Adrenal gland (tissue), 12 donors: ENCODE measurements around the gene POLG2. TPM values are rescaled to one million over a fixed set of nuclear protein-coding genes. Genes with fewer than 3 reads are reported as not detected.

Experiments used
- DNase-seq, 7 donors: peaks; one replicate each; pipeline ENCODE4 v3.0.0-alpha.2; 2019 to 2020
- H3K27ac ChIP-seq, 5 donors: fragments of 200-600 bp; sonication (generic) in 4 of 5; 1 replicate in 3 of 5; 2 replicates in 2 of 5; pipeline versions ENCODE4 v1.5.1 to v1.8.0; 2016 to 2020; ENCODE audit warnings: mild to moderate bottlenecking in 1 of 5
- H3K27me3 ChIP-seq: fragments of 200-600 bp; 2 replicates; pipeline ENCODE4 v1.8.0; 2021
- H3K36me3 ChIP-seq, 2 donors: fragments of 200-600 bp; replicated peaks in 1 of 2; 1 replicate in 1 of 2; 2 replicates in 1 of 2; pipeline versions ENCODE4 v1.5.1 to v1.8.0; 2018 to 2022
- H3K4me1 ChIP-seq, 2 donors: fragments of 200-600 bp; replicated peaks in 1 of 2; 1 replicate in 1 of 2; 2 replicates in 1 of 2; pipeline versions ENCODE4 v1.5.1 to v1.8.0; 2018 to 2021
- H3K4me3 ChIP-seq, 4 donors: fragments of 200-600 bp; sonication (generic) in 3 of 4; one replicate each; pipeline ENCODE4 v1.5.1; 2016 to 2018
- H3K9me3 ChIP-seq, 3 donors: fragments of 200-600 bp; sonication (generic) in 1 of 3; replicated peaks in 1 of 3; 1 replicate in 2 of 3; 2 replicates in 1 of 3; pipeline versions ENCODE4 v1.5.1 to v1.8.0; 2016 to 2021
- POLR2A ChIP-seq, 2 donors: fragments of 450-650 bp; IDR thresholded peaks; one replicate each; pipeline ENCODE4 v1.6.1; 2017; ENCODE audit warnings: antibody characterized with exemption in 2 of 2, mild to moderate bottlenecking in 2 of 2, moderate library complexity in 1 of 2
- WGBS, 4 donors: extraction: QIAGEN DNeasy Blood & Tissue Kit in 2 of 4; methylation state at CpG; one replicate each; pipeline versions ENCODE4 v1.1.5 to v1.1.7; 2013 to 2017; 5-methylcytosine and 5-hydroxymethylcytosine counted together
- intact Hi-C, 2 donors: fragments of 100-400 bp; cut with DNase I; formaldehyde crosslinking; loops; one replicate each; pipeline versions ENCODE4 v1.14.1 to v1.15.0; 2022 to 2023
- microRNA-seq, 3 donors: library from miRNA; unstranded; fragments of <30 nt; microRNA quantifications; one replicate each; pipeline ENCODE4, GENCODE V29; 2017 to 2020
- polyA plus RNA-seq, 3 donors: library from polyadenylated mRNA; stranded (reverse); fragments of 200-250 nt in 2 of 3; fragments of 350-450 nt in 1 of 3; fragmentation: Illumina TruSeq in 1 of 3; extraction: RNeasy Lipid Tissue Mini Kit (QIAGEN cat#74804) in 1 of 3; gene quantifications; one replicate each; pipeline ENCODE4 v1.2.3, GENCODE V29; 2013 to 2014
- small RNA-seq, 2 donors: library from RNA; depleted of rRNA; stranded (forward); fragments of <200 nt; gene quantifications; one replicate each; pipeline ENCODE3, GENCODE V24; 2016
- total RNA-seq, 9 donors: library from RNA; depleted of rRNA in 4 of 9; stranded (reverse); fragments of >200 nt in 4 of 9; fragments of 120-200 nt in 1 of 9; fragmentation: NEBNext Ultra II Directional in 1 of 9; extraction: Animal tissue kit (Norgen Biotek cat#: 25700) in 1 of 9; gene quantifications; one replicate each; pipeline versions ENCODE4 v1.1.0 to v1.2.4, GENCODE V29; 2013 to 2023
- TF ChIP-seq, protein P1 (sequence below), 6 experiments: fragments of 450-650 bp in 4 of 6; fragments of 200-600 bp in 2 of 6; sonication (generic) in 1 of 6; IDR thresholded peaks; 1 replicate in 5 of 6; 2 replicates in 1 of 6; pipeline versions ENCODE4 v1.5.1 to v1.8.0; 2016 to 2021; ENCODE audit warnings: antibody characterized with exemption in 6 of 6, mild to moderate bottlenecking in 2 of 6, moderate library complexity in 1 of 6
- donor health status: healthy with polysubstance abuse.
- donor health status: Bipolar disorder and iron deficiency.
- donor health status: DM: yes; HTN: yes; CAD: no.
- donor health status: DM: no; HTN: no; CAD: no.
- donor health status: DM: no; HTN: no; CAD: no.
- donor health status: DM: yes; HTN: yes; CAD: no.

Gene POLG2
- total and polyA plus RNA-seq, 12 donors = 3.1 to 28.7 (median 11.1) TPM

DNA sequence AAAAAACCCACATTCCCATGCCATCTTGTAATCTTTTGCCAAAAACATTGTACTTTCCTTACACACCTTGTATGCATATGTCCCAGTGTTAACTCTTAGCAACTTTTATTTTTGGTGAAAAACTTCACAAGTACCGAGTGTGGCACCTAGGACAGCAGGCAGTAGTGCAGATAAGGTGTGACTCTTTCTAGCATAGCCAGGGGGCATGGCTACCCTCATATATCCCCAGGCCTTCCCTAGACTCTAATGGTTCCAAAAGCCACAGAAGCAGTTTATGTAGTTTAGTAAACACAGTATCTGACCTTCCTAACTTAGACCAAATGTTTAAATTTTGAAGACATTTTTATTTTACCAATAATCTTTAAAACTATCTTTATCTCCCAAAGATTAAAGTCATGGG is 68.4 kb downstream of the POLG2 start:
- H3K36me3 ChIP-seq = no peaks in the 10 kb centered on the region
- TF ChIP-seq, protein P1, sequence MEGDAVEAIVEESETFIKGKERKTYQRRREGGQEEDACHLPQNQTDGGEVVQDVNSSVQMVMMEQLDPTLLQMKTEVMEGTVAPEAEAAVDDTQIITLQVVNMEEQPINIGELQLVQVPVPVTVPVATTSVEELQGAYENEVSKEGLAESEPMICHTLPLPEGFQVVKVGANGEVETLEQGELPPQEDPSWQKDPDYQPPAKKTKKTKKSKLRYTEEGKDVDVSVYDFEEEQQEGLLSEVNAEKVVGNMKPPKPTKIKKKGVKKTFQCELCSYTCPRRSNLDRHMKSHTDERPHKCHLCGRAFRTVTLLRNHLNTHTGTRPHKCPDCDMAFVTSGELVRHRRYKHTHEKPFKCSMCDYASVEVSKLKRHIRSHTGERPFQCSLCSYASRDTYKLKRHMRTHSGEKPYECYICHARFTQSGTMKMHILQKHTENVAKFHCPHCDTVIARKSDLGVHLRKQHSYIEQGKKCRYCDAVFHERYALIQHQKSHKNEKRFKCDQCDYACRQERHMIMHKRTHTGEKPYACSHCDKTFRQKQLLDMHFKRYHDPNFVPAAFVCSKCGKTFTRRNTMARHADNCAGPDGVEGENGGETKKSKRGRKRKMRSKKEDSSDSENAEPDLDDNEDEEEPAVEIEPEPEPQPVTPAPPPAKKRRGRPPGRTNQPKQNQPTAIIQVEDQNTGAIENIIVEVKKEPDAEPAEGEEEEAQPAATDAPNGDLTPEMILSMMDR (IDR thresholded peaks at IDR 0.05) = no peak
- no peak for TF ChIP-seq POLR2A (IDR thresholded peaks at IDR 0.05)
- no peaks in the 10 kb centered on the region for H3K9me3 ChIP-seq
- DNase-seq = no peak
- no peak overlapping the region for H3K27ac ChIP-seq
- H3K27me3 ChIP-seq = no peaks in the 10 kb centered on the region
- H3K4me1 ChIP-seq = no peaks in the 10 kb centered on the region
- intact Hi-C loops = loop anchor here (10.0 kb wide), 1 partner anchor 56 kb away; no protein-coding TSS in a partner anchor
- H3K4me3 ChIP-seq = no peak overlapping the region
- 95 to 100% (median 98%) methylated on average over 1 of the region's 1 CpG for WGBS, 4 donors

Small RNA genes lying within 50 kb of the gene (microRNA-seq; reads per million reads assigned to microRNA genes)
- gene MIR3064 (9.8 to 12.5 (median 11.4) reads per million in 3 donors), gene MIR5047 (0 reads per million in 3 donors)

Small RNA genes lying within 50 kb of the gene (small RNA-seq; reads per million reads assigned to genes)
- gene ATP5MFP4 = 0 reads per million in 2 donors

Other genes with a start within 250 kb of the POLG2 start
- 10 to 100 TPM; 56.5 to 91.5 (median 63.0) TPM for gene TEX2, start 233.8 kb downstream of the POLG2 start, total RNA-seq
- gene TEX2, start 233.8 kb downstream of the POLG2 start, polyA plus RNA-seq = 10 to 100 TPM; 12.0 to 80.6 (median 18.5) TPM
- 100 to 1,000 TPM in 3 of 9 donors, 10 to 100 TPM in 6; 14.0 to 119 (median 54.2) TPM for gene PECAM1, start 106.2 kb downstream of the POLG2 start, total RNA-seq
- gene PECAM1, start 106.2 kb downstream of the POLG2 start, polyA plus RNA-seq = 10 to 100 TPM; 11.6 to 46.0 (median 27.6) TPM
- gene MILR1, start 47.9 kb downstream of the POLG2 start, total RNA-seq = 10 to 100 TPM in 6 of 9 donors, 1 to 10 TPM in 3; 2.9 to 28.0 (median 17.9) TPM
- gene MILR1, start 47.9 kb downstream of the POLG2 start, polyA plus RNA-seq = 10 to 100 TPM in 1 of 3 donors, 1 to 10 TPM in 2; 6.2 to 17.2 (median 9.1) TPM
- gene DDX5, start 9.2 kb upstream of the POLG2 start, total RNA-seq = 1,000 to 10,000 TPM in 4 of 9 donors, 100 to 1,000 TPM in 5; 315 to 1,846 (median 891) TPM
- gene DDX5, start 9.2 kb upstream of the POLG2 start, polyA plus RNA-seq = 1,000 to 10,000 TPM in 2 of 3 donors, 100 to 1,000 TPM in 1; 829 to 1,098 (median 1,016) TPM
- 10 to 100 TPM in 8 of 9 donors, 1 to 10 TPM in 1; 7.7 to 46.6 (median 19.2) TPM for gene CEP95, start 9.9 kb upstream of the POLG2 start, total RNA-seq
- gene CEP95, start 9.9 kb upstream of the POLG2 start, polyA plus RNA-seq = 100 to 1,000 TPM in 1 of 3 donors, 10 to 100 TPM in 2; 23.8 to 114 (median 66.5) TPM
- 10 to 100 TPM; 13.2 to 36.9 (median 19.2) TPM for gene SMURF2, start 165.3 kb upstream of the POLG2 start, total RNA-seq
- 10 to 100 TPM in 1 of 3 donors, 1 to 10 TPM in 2; 7.7 to 15.8 (median 7.9) TPM for gene SMURF2, start 165.3 kb upstream of the POLG2 start, polyA plus RNA-seq